K562 (cell line): ENCODE data around the gene UNC5B. TPM values are rescaled to one million over a fixed set of nuclear protein-coding genes. Genes with fewer than 3 reads are reported as not detected.

Source experiments
- ARHGAP35 ChIP-seq: fragments of 450-650 bp; IDR thresholded peaks from 2 replicates; pipeline ENCODE4 v1.6.1; 2018; ENCODE audit not compliant: partially characterized antibody
- BRF1 ChIP-seq: IDR thresholded peaks from 3 replicates; pipeline ENCODE4 v1.6.1; 2011; ENCODE audit warnings: borderline replicate concordance, mild to moderate bottlenecking; ENCODE audit not compliant: insufficient read length; ENCODE audit errors: extremely low read depth
- CCNT2 ChIP-seq: IDR thresholded peaks from 2 replicates; pipeline ENCODE4 v1.6.1; 2011; ENCODE audit warnings: borderline replicate concordance, low read depth, mild to moderate bottlenecking, moderate library complexity, mixed read lengths, low read length; ENCODE audit not compliant: insufficient read length; ENCODE audit errors: extremely low read depth
- CHCHD3 ChIP-seq: fragments of 250-450 bp; sonication (Bioruptor Pico); IDR thresholded peaks from 2 replicates; pipeline ENCODE4 v2.1.2; 2022; ENCODE audit warnings: mild to moderate bottlenecking
- CHD2 ChIP-seq: IDR thresholded peaks from 2 replicates; pipeline ENCODE4 v1.6.1; 2011; ENCODE audit warnings: low read depth, low read length
- CREM ChIP-seq: IDR thresholded peaks from 2 replicates; pipeline ENCODE4 v1.6.1; 2014; ENCODE audit warnings: antibody characterized with exemption, low read depth
- FOSL1 ChIP-seq: fragments of 200-800 bp; sonication (Bioruptor generic); conservative IDR thresholded peaks from 2 replicates; pipeline ENCODE4 v1.6.1; 2016; ENCODE audit warnings: missing genetic modification characterization, missing compliant biosample characterization
- GABPA ChIP-seq: fragments of 200-800 bp; sonication (Bioruptor generic); conservative IDR thresholded peaks from 2 replicates; pipeline ENCODE4 v1.6.1; 2016; ENCODE audit warnings: low read depth, missing genetic modification characterization, missing compliant biosample characterization
- KLF16 ChIP-seq: IDR thresholded peaks from 2 replicates; pipeline ENCODE4 v1.6.1; 2016; ENCODE audit warnings: antibody characterized with exemption
- NUFIP1 ChIP-seq: fragments of 450-650 bp; IDR thresholded peaks from 2 replicates; pipeline ENCODE4 v1.6.1; 2018; ENCODE audit not compliant: partially characterized antibody
- RB1 ChIP-seq: fragments of 450-650 bp; IDR thresholded peaks from 2 replicates; pipeline ENCODE4 v1.6.1; 2017; ENCODE audit warnings: low read depth, mild to moderate bottlenecking
- RBM14 ChIP-seq: fragments of 200-400 bp; formaldehyde crosslinking; IDR thresholded peaks from 2 replicates; pipeline ENCODE4 v1.6.1; 2018; ENCODE audit warnings: low read depth, mild to moderate bottlenecking, low read length, moderate library complexity, borderline replicate concordance; ENCODE audit not compliant: insufficient read depth
- SNRNP70 ChIP-seq: fragments of 200-400 bp; formaldehyde crosslinking; optimal IDR thresholded peaks from 2 replicates; pipeline ENCODE3; 2017; ENCODE audit warnings: low read depth, low read length
- TEAD1 ChIP-seq, 2 experiments: fragments of 450-650 bp in 1 of 2; sonication (generic) in 1 of 2; formaldehyde crosslinking; IDR thresholded peaks; 2 replicates each; pipeline versions ENCODE4 v1.4.0 to v1.8.0; 2020 to 2022; ENCODE audit warnings: mild to moderate bottlenecking in 2 of 2, missing genetic modification reagents in 1 of 2
- YBX1 ChIP-seq: fragments of 450-650 bp; IDR thresholded peaks from 2 replicates; pipeline ENCODE4 v1.7.1; 2016; ENCODE audit warnings: mild to moderate bottlenecking
- ZNF121 ChIP-seq: sonication (generic); formaldehyde crosslinking; conservative IDR thresholded peaks from 2 replicates; pipeline ENCODE4 v1.8.0; 2022; ENCODE audit warnings: missing genetic modification reagents
- ZNF707 ChIP-seq: fragments of 250-450 bp; sonication (Bioruptor Pico); conservative IDR thresholded peaks from 2 replicates; pipeline ENCODE4 v1.8.0; 2022; ENCODE audit warnings: inconsistent platforms, mild to moderate bottlenecking, moderate library complexity
- ZNF766 ChIP-seq: fragments of 200-800 bp; sonication (Bioruptor generic); conservative IDR thresholded peaks from 2 replicates; pipeline ENCODE4 v1.6.1; 2016; ENCODE audit warnings: missing genetic modification characterization, missing compliant biosample characterization
- polyA plus RNA-seq, 8 experiments: library from polyadenylated mRNA; depleted of rRNA in 4 of 8; stranded (reverse) in 5 of 8; unstranded in 3 of 8; fragments of >200 nt; fragmentation: Nextera tagmentation in 2 of 8; fragmentation: Illumina TruSeq in 1 of 8; extraction: Ambion mirVana in 2 of 8; extraction: Trizol in 1 of 8; gene quantifications; 2 replicates each; pipeline versions ENCODE4 v1.2.1 to v1.2.3, GENCODE V29; 2011 to 2014; ENCODE audit warnings: inconsistent platforms in 1 of 8, missing spikeins in 1 of 8
- total RNA-seq, 7 experiments: library from RNA; depleted of rRNA in 6 of 7; stranded (reverse); fragments of >200 nt in 6 of 7; fragmentation: Illumina TruSeq in 2 of 7; extraction: Trizol in 2 of 7; gene quantifications; 2 replicates each; pipeline versions ENCODE4 v1.2.1 to v1.2.3, GENCODE V29; 2011 to 2021; ENCODE audit warnings: low replicate concordance in 1 of 7
- TF ChIP-seq, protein P1 (sequence below), 3 experiments: fragments of 200-800 bp in 1 of 3; fragments of 250-450 bp in 1 of 3; fragments of 450-650 bp in 1 of 3; sonication (Bioruptor Pico) in 1 of 3; sonication (Bioruptor generic) in 1 of 3; formaldehyde crosslinking in 1 of 3; IDR thresholded peaks; 2 replicates each; pipeline versions ENCODE4 v1.6.1 to v1.8.0; 2016 to 2022; ENCODE audit warnings: mild to moderate bottlenecking in 2 of 3, missing genetic modification characterization in 2 of 3, missing compliant biosample characterization in 1 of 3, moderate library complexity in 1 of 3
- TF ChIP-seq, protein P2 (sequence below): fragments of 200-800 bp; sonication (Bioruptor generic); IDR thresholded peaks from 2 replicates; pipeline ENCODE4 v1.6.1; 2017; ENCODE audit warnings: missing genetic modification characterization, missing compliant biosample characterization
- TF ChIP-seq, protein P3 (sequence below): fragments of 450-650 bp; IDR thresholded peaks from 2 replicates; pipeline ENCODE4 v1.6.1; 2017; ENCODE audit warnings: antibody characterized with exemption

The UNC5B gene
- total and polyA plus RNA-seq, 9 of the 15 experiments (the other 6 are each of a cell fraction or from before 2014, with no cell fraction given), result 0.10 to 8.4 (median 2.1) TPM

DNA sequence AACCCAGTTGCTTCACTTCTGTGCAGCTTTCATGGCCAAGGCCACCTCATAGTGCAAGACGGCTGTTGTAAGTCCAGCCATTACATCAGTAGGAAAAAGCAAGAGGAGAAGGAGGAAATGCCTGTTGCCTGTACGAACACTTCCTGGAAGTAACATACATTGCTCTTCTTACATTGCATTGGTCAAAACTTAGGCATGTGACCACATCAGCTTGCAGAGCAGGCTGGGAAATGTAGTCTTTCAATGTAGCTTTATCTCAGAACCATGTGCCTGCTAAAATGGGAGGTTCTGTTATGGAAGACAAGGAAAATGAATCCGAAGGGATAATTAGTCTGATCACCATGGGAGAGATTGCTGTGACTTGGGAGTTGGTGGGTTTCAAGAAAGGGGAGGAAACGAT lies 111.0 kb downstream of the UNC5B start (continued):
- TF ChIP-seq ZNF707 (CRISPR knock-in tag) (no peak), GABPA (tag) (no peak), RB1 (no peak), ZNF121 (no peak), ARHGAP35 (no peak), KLF16 (no peak), RBM14 (no peak), BRF1 (no peak), TEAD1 (CRISPR knock-in tag; IDR thresholded peaks at IDR 0.05) (no peak), ZNF766 (CRISPR knock-in tag) (no peak), YBX1 (no peak), CHD2 (no peak), CREM (peak; percentile 73), CHCHD3 (CRISPR knock-in tag) (no peak), NUFIP1 (no peak), CCNT2 (no peak), SNRNP70 (no peak), FOSL1 (tag) (no peak)
- TF ChIP-seq, protein P1, sequence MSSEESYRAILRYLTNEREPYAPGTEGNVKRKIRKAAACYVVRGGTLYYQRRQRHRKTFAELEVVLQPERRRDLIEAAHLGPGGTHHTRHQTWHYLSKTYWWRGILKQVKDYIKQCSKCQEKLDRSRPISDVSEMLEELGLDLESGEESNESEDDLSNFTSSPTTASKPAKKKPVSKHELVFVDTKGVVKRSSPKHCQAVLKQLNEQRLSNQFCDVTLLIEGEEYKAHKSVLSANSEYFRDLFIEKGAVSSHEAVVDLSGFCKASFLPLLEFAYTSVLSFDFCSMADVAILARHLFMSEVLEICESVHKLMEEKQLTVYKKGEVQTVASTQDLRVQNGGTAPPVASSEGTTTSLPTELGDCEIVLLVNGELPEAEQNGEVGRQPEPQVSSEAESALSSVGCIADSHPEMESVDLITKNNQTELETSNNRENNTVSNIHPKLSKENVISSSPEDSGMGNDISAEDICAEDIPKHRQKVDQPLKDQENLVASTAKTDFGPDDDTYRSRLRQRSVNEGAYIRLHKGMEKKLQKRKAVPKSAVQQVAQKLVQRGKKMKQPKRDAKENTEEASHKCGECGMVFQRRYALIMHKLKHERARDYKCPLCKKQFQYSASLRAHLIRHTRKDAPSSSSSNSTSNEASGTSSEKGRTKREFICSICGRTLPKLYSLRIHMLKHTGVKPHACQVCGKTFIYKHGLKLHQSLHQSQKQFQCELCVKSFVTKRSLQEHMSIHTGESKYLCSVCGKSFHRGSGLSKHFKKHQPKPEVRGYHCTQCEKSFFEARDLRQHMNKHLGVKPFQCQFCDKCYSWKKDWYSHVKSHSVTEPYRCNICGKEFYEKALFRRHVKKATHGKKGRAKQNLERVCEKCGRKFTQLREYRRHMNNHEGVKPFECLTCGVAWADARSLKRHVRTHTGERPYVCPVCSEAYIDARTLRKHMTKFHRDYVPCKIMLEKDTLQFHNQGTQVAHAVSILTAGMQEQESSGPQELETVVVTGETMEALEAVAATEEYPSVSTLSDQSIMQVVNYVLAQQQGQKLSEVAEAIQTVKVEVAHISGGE (CRISPR knock-in tag; IDR thresholded peaks at IDR 0.05), result peak in 1 of 3 experiments; percentile 65; a peak in 1 of 6 replicates
- TF ChIP-seq, protein P2, sequence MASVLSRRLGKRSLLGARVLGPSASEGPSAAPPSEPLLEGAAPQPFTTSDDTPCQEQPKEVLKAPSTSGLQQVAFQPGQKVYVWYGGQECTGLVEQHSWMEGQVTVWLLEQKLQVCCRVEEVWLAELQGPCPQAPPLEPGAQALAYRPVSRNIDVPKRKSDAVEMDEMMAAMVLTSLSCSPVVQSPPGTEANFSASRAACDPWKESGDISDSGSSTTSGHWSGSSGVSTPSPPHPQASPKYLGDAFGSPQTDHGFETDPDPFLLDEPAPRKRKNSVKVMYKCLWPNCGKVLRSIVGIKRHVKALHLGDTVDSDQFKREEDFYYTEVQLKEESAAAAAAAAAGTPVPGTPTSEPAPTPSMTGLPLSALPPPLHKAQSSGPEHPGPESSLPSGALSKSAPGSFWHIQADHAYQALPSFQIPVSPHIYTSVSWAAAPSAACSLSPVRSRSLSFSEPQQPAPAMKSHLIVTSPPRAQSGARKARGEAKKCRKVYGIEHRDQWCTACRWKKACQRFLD, result 0 out of 2 replicates have a peak, but pooled peaks have one; percentile 43
- TF ChIP-seq, protein P3, sequence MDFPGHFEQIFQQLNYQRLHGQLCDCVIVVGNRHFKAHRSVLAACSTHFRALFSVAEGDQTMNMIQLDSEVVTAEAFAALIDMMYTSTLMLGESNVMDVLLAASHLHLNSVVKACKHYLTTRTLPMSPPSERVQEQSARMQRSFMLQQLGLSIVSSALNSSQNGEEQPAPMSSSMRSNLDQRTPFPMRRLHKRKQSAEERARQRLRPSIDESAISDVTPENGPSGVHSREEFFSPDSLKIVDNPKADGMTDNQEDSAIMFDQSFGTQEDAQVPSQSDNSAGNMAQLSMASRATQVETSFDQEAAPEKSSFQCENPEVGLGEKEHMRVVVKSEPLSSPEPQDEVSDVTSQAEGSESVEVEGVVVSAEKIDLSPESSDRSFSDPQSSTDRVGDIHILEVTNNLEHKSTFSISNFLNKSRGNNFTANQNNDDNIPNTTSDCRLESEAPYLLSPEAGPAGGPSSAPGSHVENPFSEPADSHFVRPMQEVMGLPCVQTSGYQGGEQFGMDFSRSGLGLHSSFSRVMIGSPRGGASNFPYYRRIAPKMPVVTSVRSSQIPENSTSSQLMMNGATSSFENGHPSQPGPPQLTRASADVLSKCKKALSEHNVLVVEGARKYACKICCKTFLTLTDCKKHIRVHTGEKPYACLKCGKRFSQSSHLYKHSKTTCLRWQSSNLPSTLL, result no peak
